HG03025 (cell line): ENCODE results near the gene CD40.

ENCODE experiments used
- ATAC-seq: cut with Tn5 transposase; IDR thresholded peaks from one replicate; pipeline ENCODE4 v1.9.1; 2021; ENCODE audit warnings: mild to moderate bottlenecking, moderate library complexity; ENCODE audit not compliant: unreplicated experiment, low FRiP score

The CD40 gene

DNA sequence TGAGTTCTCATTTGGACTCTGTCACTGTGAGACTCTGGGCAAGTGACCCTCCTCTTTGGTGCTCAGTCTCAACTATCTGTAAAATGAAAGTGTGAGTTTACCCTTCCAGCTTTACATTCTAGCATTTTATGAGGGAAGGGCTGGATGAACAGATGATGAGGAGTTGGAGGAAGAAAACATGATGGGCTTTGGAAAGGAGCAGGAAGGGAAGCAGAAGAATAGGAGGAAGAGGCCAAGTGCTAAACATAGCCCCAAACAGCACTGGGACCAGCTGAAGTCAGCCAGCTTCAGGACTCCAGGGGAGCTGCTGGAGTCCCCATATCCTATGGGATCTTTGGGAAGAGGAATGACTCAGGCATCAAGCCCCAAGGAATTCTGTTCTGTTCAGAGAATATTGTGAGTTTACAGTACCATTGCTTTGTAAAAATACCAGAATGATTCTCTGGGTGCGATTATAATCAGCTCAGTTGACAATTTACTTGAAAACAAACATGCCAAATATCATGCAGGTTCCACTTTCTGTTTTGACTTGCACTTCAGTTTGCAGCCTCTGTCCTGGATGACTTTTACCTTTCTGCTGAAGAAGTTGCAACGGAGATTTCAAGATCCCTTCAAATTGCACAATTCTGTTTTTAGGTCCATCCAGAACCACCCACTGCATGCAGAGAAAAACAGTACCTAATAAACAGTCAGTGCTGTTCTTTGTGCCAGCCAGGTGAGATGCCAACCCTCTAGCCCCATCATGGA, 3.2 kb downstream of the CD40 start:
- no peak for ATAC-seq

DNA sequence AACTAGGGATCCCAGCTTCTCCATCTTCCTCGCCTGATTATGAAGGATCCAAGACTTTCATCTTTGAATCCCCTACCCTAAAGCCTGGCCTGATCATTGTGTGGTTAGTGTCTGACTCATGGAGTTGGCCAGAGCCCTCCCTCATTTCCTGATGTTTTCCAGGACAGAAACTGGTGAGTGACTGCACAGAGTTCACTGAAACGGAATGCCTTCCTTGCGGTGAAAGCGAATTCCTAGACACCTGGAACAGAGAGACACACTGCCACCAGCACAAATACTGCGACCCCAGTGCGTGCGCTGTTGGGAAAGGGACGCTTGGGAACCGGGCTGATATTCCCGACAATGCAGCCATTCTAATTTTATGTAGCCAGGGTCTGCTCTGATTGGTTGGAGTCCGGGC, 4.0 kb downstream of the CD40 start:
- no peak for ATAC-seq

DNA sequence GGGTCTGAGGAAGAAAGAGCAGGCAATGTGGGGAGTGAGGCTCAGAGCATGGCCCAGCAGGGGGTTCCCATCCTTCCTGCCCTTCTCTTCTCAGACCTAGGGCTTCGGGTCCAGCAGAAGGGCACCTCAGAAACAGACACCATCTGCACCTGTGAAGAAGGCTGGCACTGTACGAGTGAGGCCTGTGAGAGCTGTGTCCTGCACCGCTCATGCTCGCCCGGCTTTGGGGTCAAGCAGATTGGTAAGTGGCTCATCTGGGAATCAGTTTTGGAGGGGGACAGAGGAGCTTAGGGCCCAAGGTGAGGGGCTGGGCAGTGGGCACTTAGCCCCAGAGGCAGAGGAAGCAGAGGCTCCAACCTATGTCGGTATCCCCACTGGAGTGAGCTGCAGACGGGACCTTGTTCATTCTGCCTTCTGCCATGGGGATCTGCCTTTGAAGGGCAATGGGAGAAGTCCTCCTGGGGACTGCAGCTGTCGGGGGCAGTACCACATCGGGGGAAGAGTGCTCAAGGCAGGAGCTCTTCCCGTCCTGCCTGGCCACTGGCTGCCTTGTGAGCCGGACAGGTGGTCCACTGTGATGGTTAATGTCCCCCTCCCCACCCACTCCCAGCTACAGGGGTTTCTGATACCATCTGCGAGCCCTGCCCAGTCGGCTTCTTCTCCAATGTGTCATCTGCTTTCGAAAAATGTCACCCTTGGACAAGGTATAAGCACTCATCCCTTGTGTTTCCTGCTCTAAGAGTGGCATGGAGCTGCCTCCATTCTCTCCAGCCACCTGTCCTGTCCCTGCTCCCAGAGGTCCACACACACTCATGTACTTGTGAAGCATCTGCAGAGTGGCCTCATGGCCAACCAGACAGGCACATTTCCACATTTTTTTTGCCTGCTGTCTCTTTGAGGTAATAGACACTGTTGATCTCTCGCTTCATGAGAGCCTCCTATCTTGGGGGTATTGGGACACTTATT, 4.7 kb downstream of the CD40 start:
- ATAC-seq: no peak

DNA sequence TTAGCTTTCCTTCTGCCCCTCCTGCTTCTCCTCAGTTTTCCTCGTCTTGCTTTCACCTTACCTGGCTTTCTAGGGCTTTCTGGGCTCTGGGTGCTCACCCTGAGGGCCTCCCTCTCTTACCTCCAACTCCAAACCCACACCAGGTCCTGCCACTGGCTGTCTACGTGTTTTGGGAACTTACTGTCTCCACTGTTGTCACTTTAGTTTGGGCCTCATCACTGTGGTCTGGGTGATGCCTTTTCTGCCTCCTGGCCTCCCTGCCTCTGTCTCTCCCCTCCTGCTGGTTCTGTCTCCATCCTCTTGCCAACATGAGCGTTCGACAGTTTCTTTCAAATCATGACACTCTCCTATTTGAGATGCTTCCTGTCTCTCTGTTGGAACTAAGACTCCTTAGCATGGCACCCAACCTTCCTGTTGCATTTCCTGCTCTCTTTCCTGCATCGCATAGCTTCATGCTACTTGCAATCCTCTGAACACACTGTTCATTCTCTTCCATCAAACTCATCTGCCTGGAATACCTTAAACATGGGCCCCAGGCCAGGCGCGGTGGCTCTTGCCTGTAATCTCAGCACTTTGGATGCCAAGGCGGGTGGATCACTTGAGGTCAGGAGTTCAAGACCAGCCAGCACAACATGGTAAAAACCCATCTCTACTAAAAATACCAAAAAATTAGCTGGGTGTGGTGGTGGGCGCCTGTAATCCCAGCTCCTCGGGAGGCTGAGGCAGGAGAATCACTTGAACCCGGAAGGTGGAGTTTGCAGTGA, 5.5 kb downstream of the CD40 start:
- no peak for ATAC-seq

DNA sequence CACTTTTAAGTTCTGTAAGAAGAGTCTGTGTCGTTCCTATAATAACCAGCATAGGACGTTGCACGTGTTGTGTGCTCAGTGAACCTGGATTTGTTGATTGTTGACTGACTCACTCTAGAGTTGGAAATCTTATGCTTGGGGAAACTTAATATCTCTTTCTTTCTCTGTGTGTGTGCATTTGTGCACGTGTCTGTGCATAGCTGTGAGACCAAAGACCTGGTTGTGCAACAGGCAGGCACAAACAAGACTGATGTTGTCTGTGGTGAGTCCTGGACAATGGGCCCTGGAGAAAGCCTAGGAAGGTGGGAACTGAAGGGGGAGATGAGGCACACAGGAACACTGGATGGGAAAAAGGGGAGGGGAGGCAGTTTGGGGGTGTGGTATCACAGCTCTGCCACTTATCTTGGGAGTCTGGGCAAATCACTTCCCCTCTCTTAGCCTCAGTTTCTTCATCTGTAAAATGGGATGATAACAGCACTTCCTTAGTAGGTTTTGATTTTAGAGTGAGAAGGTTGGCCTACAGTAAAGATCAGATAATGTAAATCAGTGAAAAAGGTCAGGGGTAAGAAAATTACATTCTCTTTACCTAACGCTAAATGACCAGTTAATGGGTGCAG, 8.4 kb downstream of the CD40 start:
- ATAC-seq: no peak

DNA sequence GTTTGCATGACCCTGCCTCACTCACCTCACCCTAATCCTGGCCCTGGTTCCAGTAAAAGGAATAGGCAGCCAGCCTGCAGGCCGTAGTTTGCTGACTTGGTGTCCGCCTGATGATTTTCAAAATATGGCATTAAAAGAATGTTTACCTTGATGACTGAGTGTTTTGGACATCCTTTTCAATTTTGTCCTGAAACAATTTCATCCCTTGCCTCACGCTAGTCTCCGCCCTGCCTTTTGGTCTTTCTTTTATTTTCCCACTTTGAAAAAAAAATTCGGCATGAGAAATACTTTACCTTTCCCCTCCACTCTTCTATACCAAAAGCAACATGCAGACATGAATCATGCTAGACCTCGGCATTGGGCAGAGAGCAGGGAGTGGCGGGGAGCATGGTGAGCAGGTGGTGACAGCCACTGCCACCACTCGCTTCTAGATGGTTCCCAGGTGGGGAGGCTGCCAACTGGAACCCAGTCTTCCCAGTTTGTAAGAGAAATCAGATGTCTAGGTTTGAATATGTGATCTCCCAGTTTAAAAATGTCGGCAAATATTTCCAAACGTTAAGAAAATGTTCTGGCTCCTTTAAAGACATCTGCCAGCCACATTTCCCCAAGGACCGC, 9.4 kb downstream of the CD40 start:
- no peak for ATAC-seq

DNA sequence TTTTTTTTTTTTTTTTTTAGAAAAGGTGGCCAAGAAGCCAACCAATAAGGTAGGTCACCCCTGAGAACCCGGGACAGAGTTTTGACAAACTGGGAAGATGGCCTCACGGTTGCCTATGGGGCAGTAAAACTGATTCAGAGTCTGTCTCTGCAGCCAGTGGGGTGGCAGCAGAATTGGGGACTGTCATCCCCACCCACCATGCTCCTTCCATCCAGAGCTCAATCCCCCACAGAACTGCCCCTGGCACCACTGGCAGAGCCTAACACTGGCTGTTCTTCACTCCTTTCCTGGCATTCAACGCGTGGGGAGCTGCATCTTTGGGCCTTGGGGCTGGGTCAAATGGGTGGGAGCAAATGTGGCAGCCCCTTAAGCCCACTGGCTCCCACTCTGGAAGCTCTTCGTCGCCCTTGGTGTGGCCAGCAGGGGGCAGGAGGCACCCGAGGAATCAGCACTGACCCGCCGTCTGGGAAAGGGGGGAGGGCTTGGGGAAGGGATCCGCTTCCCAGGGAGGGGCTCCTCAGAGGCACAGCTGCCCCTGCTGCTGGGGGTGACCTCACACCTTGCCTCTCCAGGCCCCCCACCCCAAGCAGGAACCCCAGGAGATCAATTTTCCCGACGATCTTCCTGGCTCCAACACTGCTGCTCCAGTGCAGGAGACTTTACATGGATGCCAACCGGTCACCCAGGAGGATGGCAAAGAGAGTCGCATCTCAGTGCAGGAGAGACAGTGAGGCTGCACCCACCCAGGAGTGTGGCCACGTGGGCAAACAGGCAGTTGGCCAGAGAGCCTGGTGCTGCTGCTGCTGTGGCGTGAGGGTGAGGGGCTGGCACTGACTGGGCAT, 10.4 kb downstream of the CD40 start:
- no peak for ATAC-seq

DNA sequence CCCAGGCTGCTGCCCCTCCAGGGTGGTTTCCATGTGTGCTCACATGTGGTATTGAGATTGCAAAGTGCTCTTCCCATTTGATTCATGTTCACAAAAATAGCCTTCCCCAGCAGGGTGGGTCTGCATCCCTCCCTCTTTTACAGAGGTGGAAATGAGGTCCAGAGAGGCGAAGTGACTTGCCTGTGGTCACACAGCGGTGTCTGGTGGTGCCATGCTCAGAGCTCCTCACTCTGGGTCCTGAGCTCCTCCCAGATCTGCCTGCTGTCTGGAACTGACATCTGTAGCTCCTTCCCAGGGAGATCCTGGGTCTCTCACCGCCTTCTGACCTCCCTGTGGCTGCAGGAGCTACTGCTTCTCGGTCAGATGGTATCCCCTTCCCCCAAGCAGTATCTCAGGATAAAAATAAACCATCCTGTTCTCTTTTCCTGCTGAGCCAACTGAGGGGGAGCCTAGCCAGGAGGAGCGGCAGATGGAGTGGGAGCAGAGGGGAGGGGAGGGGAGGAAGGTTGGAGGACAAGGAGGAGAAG, 11.9 kb downstream of the CD40 start:
- no peak for ATAC-seq

DNA sequence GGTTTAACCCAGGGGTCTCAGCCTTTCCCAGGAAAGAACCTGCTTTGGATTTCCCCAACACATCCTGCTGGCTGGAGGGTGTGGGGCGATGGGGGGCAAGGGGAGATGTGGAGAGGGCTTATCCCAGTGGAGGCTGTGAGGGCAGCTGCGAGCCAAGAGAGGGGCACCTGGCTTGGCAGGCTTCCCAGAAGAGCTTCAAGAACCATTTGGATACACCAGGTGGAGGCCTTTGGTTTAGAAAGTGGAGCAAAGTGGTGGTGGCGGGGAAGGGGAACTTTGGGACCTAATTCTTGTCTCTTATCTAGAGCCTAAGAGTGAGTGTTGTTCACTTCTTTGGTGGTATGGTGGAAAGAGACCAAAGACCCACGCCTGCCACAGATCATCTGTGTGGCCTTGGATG, 12.4 kb downstream of the CD40 start:
- no peak for ATAC-seq

DNA sequence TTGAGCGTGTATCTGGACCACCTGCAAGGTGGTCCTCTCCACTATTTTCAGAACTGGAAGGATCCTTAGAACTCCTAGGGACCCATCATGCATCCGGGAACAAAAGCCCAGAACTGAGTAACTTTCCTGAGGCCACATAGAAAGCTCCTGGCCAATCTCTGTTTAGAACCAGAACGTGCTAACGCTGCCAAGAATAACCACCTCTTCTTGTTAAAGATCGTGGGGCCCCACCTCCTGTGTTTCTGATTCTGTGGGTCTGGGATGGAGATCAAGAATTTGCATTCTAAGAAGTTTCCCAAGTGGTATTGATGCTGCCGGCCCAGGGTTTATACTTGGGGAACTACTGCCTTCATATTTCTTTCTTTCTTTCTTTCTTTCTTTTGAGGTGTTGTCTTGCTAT, 13.3 kb downstream of the CD40 start:
- no peak for ATAC-seq

DNA sequence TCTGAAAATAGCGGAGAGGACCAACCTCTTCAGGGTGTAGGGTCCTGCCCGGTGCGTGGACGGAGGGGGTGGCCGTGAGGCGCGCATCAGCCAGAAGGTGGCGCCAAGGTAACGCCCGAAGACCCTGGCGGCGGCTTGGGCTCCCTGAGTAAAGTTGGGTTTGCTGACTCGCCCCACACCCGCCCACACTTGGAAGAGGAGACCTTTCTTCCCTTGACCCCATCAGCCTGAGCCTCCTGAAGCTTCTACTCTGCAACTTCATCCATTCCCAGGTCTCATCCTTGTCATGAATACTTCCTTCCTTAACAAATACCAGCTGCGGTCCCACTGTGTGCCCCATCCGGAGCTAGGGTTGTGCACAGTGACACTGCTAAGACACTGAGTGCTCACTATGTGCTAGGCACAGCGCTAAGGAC, 14.6 kb downstream of the CD40 start:
- ATAC-seq: no peak

DNA sequence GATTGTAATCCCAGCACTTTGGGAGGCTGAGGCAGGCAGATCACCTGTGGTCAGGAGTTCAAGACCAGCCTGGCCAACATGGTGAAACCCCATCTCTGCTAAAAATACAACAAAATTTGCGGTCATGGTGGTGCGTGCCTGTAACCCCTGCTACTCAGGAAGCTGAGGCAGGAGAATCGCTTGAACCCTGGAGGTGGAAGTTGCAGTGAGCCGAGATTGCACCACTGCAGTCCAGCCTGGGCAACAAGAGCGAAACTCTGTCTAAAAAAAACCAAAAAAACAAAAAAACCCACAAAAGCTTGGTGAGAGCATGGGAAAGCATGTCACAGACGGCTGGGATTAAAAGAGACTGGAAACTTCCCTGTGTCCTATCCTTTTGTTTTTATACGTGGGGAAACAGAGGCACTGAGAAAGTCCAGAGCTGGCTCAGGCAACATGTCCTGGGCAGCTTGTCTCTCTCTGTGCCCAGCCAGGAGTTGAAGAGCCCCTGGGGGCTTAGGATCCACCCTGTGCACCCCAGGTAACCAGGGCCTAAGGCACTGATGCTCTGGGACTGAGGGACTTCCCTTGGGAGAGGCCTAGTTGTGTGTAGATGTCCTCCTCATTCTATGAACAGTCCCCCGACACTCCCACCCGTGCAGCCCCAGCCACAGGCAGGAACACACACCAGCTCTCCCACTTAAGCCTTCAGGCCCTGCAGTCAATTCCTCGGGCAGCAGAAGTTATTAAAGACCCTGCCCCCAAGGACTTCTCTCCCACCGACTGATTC, 16.0 kb downstream of the CD40 start:
- ATAC-seq: no peak

DNA sequence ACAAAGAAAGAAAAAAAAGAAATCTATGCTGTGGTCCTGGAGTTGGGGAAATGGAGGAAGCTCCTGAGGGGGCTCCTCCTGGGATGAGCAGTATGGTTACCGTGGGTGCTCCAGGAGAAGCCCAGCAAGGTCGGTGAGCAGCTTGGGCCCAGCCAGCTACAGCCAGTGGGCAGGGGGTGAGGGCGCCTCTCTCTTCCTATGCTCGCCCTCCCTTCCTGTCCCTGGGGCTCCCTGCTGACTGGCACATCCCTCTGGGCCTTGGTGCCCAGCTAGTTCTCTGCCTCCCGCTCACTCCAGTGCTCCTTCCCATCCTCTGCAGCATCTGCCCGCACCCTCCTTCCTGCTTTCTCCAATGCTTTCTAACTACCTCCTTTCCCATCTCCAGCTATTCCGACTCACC, 16.6 kb downstream of the CD40 start:
- no peak for ATAC-seq

DNA sequence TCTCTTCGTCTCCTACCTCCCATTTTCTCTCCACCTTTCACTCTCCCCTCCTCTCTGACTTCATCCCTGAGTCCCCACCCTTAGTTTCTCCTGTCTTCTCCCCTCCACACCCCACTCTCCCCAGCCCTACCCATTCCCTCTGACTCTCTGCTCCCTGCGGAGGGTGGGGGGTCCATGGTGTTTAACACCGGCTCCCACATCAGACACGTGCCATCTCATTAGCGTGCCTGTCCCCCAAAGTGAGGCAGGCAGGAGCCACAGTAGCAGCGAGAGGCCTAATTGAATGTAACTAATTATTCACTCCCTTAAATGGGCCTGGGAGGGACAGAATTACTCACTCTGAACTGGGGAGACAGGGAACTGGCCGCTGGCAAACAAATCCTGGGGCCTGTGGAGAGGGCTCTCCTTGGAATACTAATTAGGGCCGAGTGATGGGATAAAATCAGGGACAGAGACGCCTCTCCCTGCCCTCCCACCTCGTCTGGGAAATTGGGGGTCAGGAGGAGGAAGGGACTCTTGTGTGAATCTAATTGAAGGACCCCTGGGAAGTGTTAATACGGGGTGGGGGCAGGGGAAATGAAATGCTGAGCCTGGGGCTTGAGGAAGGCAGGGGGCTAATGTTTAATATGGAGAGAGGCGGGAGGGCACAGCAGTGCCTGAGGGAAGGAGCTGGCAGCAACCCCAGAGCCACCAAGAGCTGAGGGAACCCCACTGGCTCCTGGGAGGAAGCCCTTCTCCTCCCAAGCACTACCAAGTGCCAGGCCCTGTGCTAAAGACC, 17.9 kb downstream of the CD40 start:
- no peak for ATAC-seq

DNA sequence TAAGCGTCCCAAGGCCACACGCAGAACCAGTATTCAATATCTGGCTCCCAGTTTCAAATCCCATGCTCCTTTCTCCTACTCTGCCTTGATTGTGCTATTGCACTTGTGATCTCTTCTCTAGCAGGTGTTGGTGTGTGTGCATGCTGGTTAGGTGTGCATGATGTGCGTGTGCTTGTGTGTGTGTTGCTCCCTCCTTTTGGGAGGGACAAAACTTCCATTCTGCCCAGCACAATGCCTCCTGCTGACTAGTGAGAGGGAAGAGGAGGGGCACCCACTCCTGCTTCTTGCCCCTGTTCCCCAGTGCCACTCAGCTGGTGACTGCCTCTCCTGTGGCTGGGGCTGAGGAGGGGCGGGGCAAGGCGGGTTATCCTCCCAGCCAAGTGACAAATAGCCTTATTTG, 19.7 kb downstream of the CD40 start:
- no peak for ATAC-seq

DNA sequence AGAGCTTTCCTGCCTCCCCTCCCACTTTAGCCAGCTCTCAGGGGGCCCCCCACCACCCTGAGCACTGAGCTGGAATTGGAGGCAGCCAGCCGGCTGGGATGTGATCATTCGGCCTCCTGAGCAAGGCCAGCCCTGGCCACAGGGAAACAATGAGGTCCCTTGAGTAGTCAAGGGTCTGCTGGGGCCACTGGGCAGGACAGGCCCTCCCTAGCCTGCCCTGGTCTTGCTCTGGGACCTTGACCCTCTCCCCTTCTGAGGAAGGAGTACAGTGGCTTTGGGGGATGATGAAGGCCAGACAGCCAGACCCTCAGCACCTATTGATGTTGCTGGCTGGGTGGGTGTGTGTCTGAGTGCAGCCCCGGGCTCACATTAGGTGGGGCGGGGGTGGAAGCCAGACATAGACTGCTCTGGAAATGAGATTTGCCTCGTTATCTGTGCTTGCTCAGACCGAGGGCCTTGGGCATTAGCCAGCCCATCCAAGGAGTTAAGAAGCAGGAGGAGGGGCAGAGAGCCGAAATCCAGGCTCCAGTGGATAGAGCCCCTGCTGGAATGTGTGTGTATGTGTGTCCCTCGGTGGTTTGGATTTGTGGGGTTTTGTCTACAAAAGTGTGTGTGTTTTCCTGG, 21.3 kb downstream of the CD40 start:
- ATAC-seq: no peak

DNA sequence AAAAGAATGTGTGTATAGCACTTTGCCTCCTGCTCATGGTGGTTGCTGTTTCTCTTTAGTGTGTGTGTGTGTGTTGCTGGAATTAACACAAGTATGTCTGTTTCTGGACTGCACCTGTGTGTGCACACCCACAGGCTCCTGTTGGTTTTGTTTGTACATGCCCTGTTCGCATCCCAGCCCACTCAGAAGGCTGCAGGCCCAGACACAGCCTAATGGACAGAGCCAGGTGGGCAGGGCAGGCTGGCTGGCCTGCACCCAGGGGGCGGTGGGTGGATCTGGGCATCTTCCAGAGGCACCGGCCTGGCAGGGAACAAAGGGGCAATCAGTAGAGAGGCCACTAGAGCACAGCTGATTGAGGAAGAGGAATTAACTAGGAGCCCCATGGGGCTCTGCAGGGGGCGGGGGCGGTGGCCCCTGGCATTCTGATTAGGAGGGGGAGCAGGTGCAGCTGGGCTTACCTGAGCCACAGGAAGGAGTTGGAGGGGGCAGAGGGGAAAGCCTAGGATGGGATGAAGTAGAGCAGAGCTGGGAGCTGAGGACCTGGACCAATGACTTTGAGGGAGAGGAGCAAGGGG, 21.9 kb downstream of the CD40 start:
- ATAC-seq: no peak
